NT2/D1 (cell line): ENCODE measurements around the gene ZNF365.
"Not testable (repeated sequence)": the region's sequence is repeated elsewhere in the genome, so short reads cannot be mapped to it uniquely, and the experiment has no call there.

Experiments
- DNase-seq: peaks from one replicate; pipeline ENCODE4 v3.0.0-alpha.2; 2011; ENCODE audit warnings: low read depth, low spot score
- H3K27me3 ChIP-seq: 2 replicates; pipeline ENCODE4 v1.6.0; 2011; ENCODE audit warnings: mild to moderate bottlenecking; ENCODE audit not compliant: insufficient read length, insufficient read depth
- H3K36me3 ChIP-seq: 2 replicates; pipeline ENCODE4 v1.6.1; 2011; ENCODE audit warnings: mild to moderate bottlenecking, low read length, mixed read lengths; ENCODE audit not compliant: insufficient read depth, insufficient read length
- H3K4me1 ChIP-seq: 2 replicates; pipeline ENCODE4 v1.5.1; 2011; ENCODE audit not compliant: insufficient read depth, insufficient read length
- H3K4me3 ChIP-seq: 2 replicates; pipeline ENCODE4 v1.5.1; 2011; ENCODE audit warnings: low read depth; ENCODE audit not compliant: insufficient read length
- H3K9ac ChIP-seq: 2 replicates; pipeline ENCODE4 v1.6.0; 2011; ENCODE audit warnings: low read depth; ENCODE audit not compliant: insufficient read length
- H3K9me3 ChIP-seq: 2 replicates; pipeline ENCODE4 v1.5.1; 2011; ENCODE audit warnings: mild to moderate bottlenecking, low read length; ENCODE audit not compliant: insufficient read depth
- SUZ12 ChIP-seq: IDR thresholded peaks from 2 replicates; pipeline ENCODE4 v1.6.1; 2011; ENCODE audit not compliant: insufficient read length, insufficient read depth; ENCODE audit errors: extremely low read depth
- YY1 ChIP-seq: IDR thresholded peaks from 2 replicates; pipeline ENCODE4 v1.6.1; 2011; ENCODE audit not compliant: insufficient read length, insufficient read depth
- ZNF274 ChIP-seq: IDR thresholded peaks from 2 replicates; pipeline ENCODE4 v1.6.1; 2011; ENCODE audit warnings: mild to moderate bottlenecking, low read depth, low read length

The ZNF365 gene

DNA sequence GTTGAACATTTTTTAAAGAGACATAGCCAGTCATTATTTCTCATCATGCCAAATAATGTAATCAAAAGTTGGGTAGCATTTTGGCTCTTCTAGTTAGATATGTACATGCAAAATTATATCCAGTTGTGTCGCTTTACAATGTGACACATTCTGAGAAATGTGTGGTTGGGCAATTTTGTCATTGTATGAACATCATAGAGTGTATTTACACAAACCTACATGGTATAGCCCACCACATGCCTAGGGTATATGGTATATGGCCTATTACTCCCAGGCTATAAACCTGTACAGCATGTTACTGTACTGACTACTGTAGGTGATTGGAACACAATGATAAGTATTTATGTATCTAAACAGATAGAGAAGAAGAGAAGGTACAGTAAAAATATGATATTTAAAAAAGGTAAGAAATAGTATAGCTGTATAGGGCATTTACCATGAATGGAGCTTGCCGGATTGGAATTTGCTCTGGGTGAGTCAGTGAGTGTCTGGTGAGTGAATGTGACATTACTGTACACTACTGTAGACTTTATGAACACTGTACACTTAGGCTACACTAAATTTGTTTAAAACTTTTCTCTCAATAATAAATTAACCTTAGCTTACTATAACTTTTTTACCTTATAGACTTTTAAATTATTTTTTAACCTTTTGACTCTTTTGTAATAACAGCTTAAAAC is 16.5 kb downstream of the ZNF365 start:
- H3K9me3 ChIP-seq = no peaks in the 10 kb centered on the region
- DNase-seq = no peak
- no peak overlapping the region for H3K9ac ChIP-seq
- H3K27me3 ChIP-seq = no peaks in the 10 kb centered on the region
- TF ChIP-seq SUZ12 (no peak), YY1 (no peak), ZNF274 (no peak)
- H3K36me3 ChIP-seq = no peaks in the 10 kb centered on the region
- peaks cover 3% of the 10 kb centered on the region for H3K4me1 ChIP-seq
- no peak overlapping the region for H3K4me3 ChIP-seq

DNA sequence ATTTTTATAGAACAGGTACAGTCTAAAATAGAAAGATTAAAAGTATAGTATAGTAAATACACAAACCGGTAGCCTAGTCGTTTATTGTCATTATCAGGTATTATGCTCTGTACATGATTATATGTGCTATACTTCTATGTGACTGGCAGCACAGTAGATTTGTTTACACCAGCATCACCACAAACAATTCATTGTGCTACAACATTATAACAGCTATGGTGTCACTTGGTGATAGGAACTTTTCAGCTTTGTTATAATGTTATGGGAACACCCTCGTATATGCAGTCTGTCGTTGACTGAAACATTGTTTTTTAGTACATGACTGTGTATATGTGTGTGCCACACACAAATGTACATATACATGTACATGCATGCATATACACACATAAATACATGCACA is 19.1 kb downstream of the ZNF365 start:
- Histone ChIP-seq H3K4me3 (no peak overlapping the region), H3K9me3 (no peaks in the 10 kb centered on the region), H3K27me3 (no peaks in the 10 kb centered on the region), H3K4me1 (peaks cover 3% of the 10 kb centered on the region), H3K9ac (no peak overlapping the region), H3K36me3 (no peaks in the 10 kb centered on the region)
- TF ChIP-seq YY1 (no peak), ZNF274 (no peak), SUZ12 (no peak)
- no peak for DNase-seq

DNA sequence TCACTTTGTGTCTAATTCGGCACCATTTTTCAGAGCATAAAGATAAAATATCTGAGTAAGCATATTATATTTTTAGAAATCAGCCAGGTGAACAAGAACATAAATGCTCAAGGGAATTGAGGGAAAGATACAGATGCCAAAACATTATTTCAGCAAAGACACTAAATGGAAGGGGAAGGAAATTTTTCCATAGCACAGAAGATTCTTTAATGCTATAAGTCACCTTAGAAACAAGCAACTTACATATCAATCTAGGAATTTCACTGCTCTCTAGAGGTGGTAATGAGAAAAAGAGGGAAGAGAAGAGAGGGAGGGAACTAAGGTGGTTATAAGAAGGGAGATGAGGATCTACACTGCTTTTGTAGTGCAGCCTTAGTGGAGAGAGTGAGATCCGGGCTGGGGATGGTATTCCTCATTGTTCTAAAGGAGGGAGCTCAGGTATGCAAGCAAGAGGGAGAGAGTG is 20.4 kb downstream of the ZNF365 start:
- Histone ChIP-seq H3K36me3 (no peaks in the 10 kb centered on the region), H3K4me3 (no peak overlapping the region), H3K4me1 (peaks cover 3% of the 10 kb centered on the region), H3K27me3 (no peaks in the 10 kb centered on the region), H3K9me3 (no peaks in the 10 kb centered on the region), H3K9ac (no peak overlapping the region)
- no peak for DNase-seq
- TF ChIP-seq SUZ12 (no peak), ZNF274 (no peak), YY1 (no peak)

DNA sequence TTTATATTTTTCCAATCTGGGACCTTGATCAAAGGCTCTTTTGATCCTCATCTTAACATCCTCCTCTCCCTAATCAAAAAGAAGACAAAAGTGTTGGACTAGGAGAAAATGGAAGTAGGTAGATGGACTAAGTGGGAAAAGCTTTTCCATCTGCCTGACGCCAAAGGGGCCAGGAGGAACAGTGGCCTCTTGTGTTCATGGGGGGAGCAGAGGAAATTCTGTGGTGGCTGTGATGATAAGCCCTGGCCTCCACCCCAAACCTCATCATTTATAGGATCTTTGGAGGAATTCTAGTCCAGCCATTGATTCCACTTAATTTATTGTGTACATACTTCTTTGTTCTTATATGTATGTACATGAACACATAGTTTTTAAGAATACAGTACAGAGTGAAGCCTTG is 21.7 kb downstream of the ZNF365 start:
- TF ChIP-seq ZNF274 (no peak), SUZ12 (no peak), YY1 (no peak)
- H3K36me3 ChIP-seq = no peaks in the 10 kb centered on the region
- no peaks in the 10 kb centered on the region for H3K27me3 ChIP-seq
- H3K4me3 ChIP-seq = no peak overlapping the region
- peaks cover 3% of the 10 kb centered on the region for H3K4me1 ChIP-seq
- H3K9me3 ChIP-seq = no peaks in the 10 kb centered on the region
- no peak for DNase-seq
- no peak overlapping the region for H3K9ac ChIP-seq

DNA sequence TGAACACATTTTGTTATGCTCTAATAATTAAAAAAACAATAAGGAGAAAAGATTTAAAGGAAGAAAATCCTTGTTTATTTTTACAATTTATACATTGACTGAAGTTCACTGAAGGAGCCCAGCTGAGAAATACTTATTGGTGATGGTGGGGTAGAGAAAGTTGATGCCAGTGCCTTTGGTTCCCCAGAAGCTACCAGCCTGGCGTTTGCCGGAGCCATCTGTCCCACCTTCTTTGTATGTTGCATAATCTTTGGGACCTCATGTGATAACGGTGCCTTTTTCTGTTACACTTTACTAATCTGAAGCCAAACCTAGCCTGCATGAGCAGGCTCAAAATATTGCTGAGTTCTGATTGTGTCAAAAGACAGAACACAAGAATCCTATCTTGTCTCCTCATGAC is 22.7 kb downstream of the ZNF365 start:
- Histone ChIP-seq H3K27me3 (no peaks in the 10 kb centered on the region), H3K9me3 (no peaks in the 10 kb centered on the region)
- TF ChIP-seq SUZ12 (no peak), ZNF274 (no peak), YY1 (no peak)

DNA sequence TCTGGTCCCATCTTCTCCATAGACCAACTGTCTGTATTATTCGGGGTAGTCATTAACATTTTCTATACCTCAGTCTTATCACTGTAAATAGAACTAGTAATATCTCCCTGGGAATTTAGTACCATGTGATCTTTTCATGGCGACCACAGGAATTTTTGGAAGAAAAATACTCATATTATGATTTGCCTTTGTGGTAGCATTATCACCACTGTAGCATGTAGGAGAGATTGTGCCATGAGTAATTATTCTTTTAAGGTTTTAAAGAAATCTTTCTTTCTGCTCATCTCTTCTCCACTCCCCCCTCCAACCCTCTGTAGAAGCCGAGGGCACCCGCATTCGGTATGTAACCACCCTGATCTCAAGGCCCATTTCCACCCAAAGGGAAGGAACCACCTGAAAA is 25.0 kb downstream of the ZNF365 start:
- H3K27me3 ChIP-seq = no peaks in the 10 kb centered on the region
- TF ChIP-seq YY1 (no peak), SUZ12 (no peak), ZNF274 (no peak)
- H3K9me3 ChIP-seq = no peaks in the 10 kb centered on the region
- H3K9ac ChIP-seq = no peak overlapping the region
- H3K36me3 ChIP-seq = no peaks in the 10 kb centered on the region
- H3K4me3 ChIP-seq = no peak overlapping the region
- no peak for DNase-seq
- peaks cover 3% of the 10 kb centered on the region for H3K4me1 ChIP-seq

More for the DNA sequence above, 22.7 kb downstream of the ZNF365 start:
- Histone ChIP-seq H3K9ac (no peak overlapping the region), H3K4me1 (peaks cover 3% of the 10 kb centered on the region), H3K4me3 (no peak overlapping the region), H3K36me3 (no peaks in the 10 kb centered on the region)
- no peak for DNase-seq

DNA sequence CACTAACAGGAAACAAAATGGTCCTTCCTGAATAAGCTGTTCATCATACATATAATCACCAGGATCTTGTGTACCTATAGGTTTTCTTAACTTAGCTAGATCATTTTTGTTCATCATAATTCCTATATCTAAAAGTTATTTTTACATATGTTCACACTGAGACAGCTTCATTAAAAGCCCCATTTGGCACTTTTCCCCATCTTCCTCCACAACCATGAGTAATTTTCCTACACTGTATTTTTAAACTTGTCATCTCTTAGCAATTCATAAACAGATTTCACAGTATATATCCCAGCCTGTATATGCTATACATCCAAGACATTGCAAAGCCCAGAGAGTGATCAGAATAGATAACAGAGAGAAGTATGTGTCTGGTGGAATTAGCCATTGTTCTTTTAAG is 28.3 kb downstream of the ZNF365 start:
- H3K4me1 ChIP-seq = no peaks in the 10 kb centered on the region
- TF ChIP-seq YY1 (no peak), SUZ12 (no peak), ZNF274 (no peak)

DNA sequence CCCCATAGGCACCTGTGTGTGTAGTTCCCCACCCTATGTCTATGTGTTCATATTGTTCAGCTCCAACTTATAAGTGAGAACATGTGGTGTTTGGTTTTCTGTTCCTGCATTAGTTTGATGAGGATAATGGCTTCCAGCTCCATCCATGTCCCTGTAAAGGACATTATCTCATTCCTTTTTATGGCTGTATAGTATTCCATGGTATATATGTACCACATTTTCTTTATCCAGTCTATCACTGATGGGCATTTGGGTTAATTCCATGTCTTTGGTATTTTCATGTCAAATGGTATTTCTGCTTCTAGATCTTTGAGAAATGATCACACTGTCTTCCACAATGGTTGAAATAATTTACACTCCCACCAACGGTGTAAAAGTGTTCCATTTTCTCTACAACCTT is 36.4 kb downstream of the ZNF365 start:
- not testable (repeated sequence) for H3K9ac ChIP-seq, H3K4me1 ChIP-seq, H3K36me3 ChIP-seq

More for the DNA sequence above, 28.3 kb downstream of the ZNF365 start:
- Histone ChIP-seq H3K36me3 (no peaks in the 10 kb centered on the region), H3K27me3 (no peaks in the 10 kb centered on the region), H3K4me3 (no peak overlapping the region), H3K9me3 (0 out of 2 replicates have a peak, but pooled peaks cover 3% of the 10 kb centered on the region), H3K9ac (no peak overlapping the region)
- DNase-seq = no peak

DNA sequence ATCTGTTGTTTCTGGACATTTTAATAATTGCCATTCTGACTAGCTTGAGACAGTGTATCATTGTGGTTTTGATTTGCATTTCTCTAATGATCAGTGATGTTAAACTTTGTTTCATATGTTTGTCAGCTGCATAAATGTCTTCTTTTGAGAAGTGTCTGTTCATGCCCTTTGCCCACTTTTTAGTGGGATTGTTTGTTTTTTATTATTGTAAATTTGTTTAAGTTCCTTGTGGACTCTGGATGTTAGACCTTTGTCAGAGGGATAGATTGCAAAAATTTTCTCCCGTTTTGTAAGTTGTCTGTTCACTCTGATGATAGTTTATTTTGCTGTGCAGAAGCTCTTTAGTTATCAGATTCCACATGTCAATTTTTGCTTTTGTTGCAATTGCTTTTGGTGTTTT is 36.8 kb downstream of the ZNF365 start:
- not testable (repeated sequence) for H3K9ac ChIP-seq, H3K36me3 ChIP-seq, DNase-seq, H3K4me3 ChIP-seq, H3K27me3 ChIP-seq, H3K4me1 ChIP-seq, H3K9me3 ChIP-seq

More for the DNA sequence above, 36.4 kb downstream of the ZNF365 start:
- H3K27me3 ChIP-seq, H3K9me3 ChIP-seq, H3K4me3 ChIP-seq, DNase-seq: not testable (repeated sequence)
